GM20000 (cell line): ENCODE results near the gene TNPO3.

Experiments used
- DNase-seq: peaks from one replicate; pipeline ENCODE4 v3.0.0; 2012; ENCODE audit warnings: low spot score
- CTCF ChIP-seq: IDR thresholded peaks from 2 replicates; pipeline ENCODE4 v1.5.1; 2012; ENCODE audit warnings: mild to moderate bottlenecking, control low read depth; ENCODE audit errors: extremely low read depth, missing control alignments

The TNPO3 gene

GRCh38 chr7:128936798-128937197 lies 118.1 kb downstream of the TNPO3 start:
- TF ChIP-seq CTCF: no peak
- DNase-seq: no peak

- no peak for DNase-seq
- TF ChIP-seq CTCF: no peak
Observed at GRCh38 chr7:128935342-128935730, 119.6 kb downstream of the TNPO3 start.

GRCh38 chr7:128934361-128935341 lies 120.3 kb downstream of the TNPO3 start:
- peak; percentile 80 for DNase-seq
- TF ChIP-seq CTCF: no peak

GRCh38 chr7:128933180-128933891 lies 121.6 kb downstream of the TNPO3 start:
- no peak for TF ChIP-seq CTCF
- DNase-seq: peak; percentile 75

- no peak for DNase-seq
- TF ChIP-seq CTCF: no peak
Observed at GRCh38 chr7:128932862-128933179, 122.1 kb downstream of the TNPO3 start.

GRCh38 chr7:128931965-128932861 lies 122.7 kb downstream of the TNPO3 start:
- no peak for TF ChIP-seq CTCF
- no peak for DNase-seq
